Upper lobe of left lung (tissue), 4 donors: ENCODE results near the gene KCNJ4.

Source experiments
- POLR2A ChIP-seq, 4 donors: fragments of 450-650 bp; IDR thresholded peaks; one replicate each; pipeline ENCODE4 v1.5.1; 2016 to 2017; ENCODE audit warnings: antibody characterized with exemption in 4 of 4, mild to moderate bottlenecking in 2 of 4
- TF ChIP-seq, protein P1 (sequence below), 6 experiments: fragments of 450-650 bp in 4 of 6; fragments of 200-600 bp in 2 of 6; sonication (generic) in 2 of 6; IDR thresholded peaks; one replicate each; pipeline ENCODE4 v1.5.1; 2016 to 2019; ENCODE audit warnings: antibody characterized with exemption in 6 of 6

DNA sequence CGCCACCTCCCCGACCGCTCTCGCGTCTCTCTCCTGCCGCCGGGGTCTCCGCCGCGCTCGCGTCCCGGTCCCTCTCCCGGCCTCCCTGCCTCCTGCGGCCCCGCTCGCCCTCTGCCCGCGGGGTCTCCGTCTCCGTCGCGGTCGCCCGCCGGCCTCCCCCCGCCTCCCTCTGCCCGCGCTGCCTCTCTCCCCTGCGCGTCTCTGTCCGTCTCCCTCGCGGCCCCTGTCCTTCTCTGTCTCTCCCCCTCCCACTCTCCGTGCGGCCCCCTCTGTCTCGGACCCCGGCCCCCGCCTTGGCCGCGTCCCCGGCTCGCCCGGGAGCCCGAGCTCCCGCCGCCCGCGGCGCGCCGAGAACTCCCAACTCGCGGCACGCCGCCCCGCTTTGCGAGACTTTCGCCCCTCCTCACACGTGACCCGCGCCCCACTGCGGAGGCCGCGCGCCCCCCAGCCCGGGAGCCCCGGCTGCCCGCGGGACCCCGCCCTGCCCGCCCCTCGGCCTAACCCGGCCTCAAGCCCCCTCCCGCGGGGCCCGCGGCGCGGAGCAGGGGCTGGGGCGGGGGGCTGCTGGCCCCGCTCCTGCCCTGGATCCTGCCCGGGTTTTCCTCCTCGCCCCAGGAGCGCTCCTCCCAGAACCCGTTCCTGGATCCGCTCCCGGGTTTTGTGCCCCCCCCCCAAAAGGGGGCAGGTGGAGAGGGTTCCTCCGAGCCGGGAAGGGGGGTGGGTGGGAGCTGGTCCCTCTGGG, 702 bp upstream of the KCNJ4 start:
- TF ChIP-seq, protein P1, sequence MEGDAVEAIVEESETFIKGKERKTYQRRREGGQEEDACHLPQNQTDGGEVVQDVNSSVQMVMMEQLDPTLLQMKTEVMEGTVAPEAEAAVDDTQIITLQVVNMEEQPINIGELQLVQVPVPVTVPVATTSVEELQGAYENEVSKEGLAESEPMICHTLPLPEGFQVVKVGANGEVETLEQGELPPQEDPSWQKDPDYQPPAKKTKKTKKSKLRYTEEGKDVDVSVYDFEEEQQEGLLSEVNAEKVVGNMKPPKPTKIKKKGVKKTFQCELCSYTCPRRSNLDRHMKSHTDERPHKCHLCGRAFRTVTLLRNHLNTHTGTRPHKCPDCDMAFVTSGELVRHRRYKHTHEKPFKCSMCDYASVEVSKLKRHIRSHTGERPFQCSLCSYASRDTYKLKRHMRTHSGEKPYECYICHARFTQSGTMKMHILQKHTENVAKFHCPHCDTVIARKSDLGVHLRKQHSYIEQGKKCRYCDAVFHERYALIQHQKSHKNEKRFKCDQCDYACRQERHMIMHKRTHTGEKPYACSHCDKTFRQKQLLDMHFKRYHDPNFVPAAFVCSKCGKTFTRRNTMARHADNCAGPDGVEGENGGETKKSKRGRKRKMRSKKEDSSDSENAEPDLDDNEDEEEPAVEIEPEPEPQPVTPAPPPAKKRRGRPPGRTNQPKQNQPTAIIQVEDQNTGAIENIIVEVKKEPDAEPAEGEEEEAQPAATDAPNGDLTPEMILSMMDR (IDR thresholded peaks at IDR 0.05): no peak
- no peak for TF ChIP-seq POLR2A (IDR thresholded peaks at IDR 0.05)
